K562 (cell line): ENCODE results near the gene MMEL1. TPM values are rescaled to one million over a fixed set of nuclear protein-coding genes. Genes with fewer than 3 reads are reported as not detected.

Source experiments
- ATAC-seq: fragments of 200-7000 bp; cut with Tn5 transposase; 3 replicates; pipeline ENCODE4 v1.9.1; 2020; ENCODE audit warnings: moderate library complexity
- BruUV-seq: library from RNA; stranded (reverse); fragments of 400-500 nt; replicated peaks from 2 replicates; lab custom pipeline; 2021; lab: Mats Ljungman, UMichigan
- CTCF ChIA-PET: fragments of 300-600 bp; formaldehyde crosslinking; extraction: SDS; loops from one replicate; lab custom pipeline; 2021; ENCODE audit warnings: low intra/inter-chr PET ratio; lab: Yijun Ruan, JAX
- POLR2A ChIA-PET: fragments of 300-600, 350-650 bp; sonication (Branson Sonifier 250); formaldehyde crosslinking; extraction: SDS; loops from one replicate; lab custom pipeline; 2021; ENCODE audit warnings: antibody characterized with exemption, inconsistent platforms; lab: Yijun Ruan, JAX
- DNase-seq, 4 experiments: peaks; one replicate each; pipeline versions ENCODE4 v3.0.0 to v3.0.0-alpha.2; 2011 to 2018; ENCODE audit warnings: low spot score in 3 of 4, mixed read lengths in 3 of 4; ENCODE audit errors: extremely low read depth in 1 of 4
- FAIRE-seq: peaks from 2 replicates; lab custom pipeline; 2011; peaks lifted over from hg19 to GRCh38; lab: Jason Lieb, UNC
- H2AFZ ChIP-seq: 2 replicates; pipeline ENCODE4 v1.6.0; 2011; ENCODE audit warnings: low read depth, low read length, control low read depth, inconsistent platforms
- H3K27ac ChIP-seq: fragments of 200-600 bp; 3 replicates; pipeline ENCODE4 v1.8.0; 2011; ENCODE audit warnings: low read depth, mild to moderate bottlenecking, control low read depth, inconsistent platforms, low read length, moderate library complexity, mixed read lengths; ENCODE audit errors: extremely low read depth
- H3K27me3 ChIP-seq, 2 experiments: fragments of 300-600 bp in 1 of 2; 2 replicates in 1 of 2; 3 replicates in 1 of 2; pipeline versions ENCODE4 v1.6.0 to v1.8.0; 2011; ENCODE audit warnings: inconsistent platforms in 2 of 2, low read length in 2 of 2, mild to moderate bottlenecking in 1 of 2, mixed read lengths in 1 of 2, moderate library complexity in 1 of 2; ENCODE audit not compliant: control insufficient read depth in 2 of 2, insufficient read depth in 2 of 2
- H3K36me3 ChIP-seq: fragments of 300-600 bp; 3 replicates; pipeline ENCODE4 v1.8.0; 2011; ENCODE audit warnings: mild to moderate bottlenecking, low read length, inconsistent platforms; ENCODE audit not compliant: control insufficient read depth, insufficient read depth
- H3K4me1 ChIP-seq, 2 experiments: fragments of 200-600 bp in 1 of 2; replicated peaks in 1 of 2; 2 replicates in 1 of 2; 3 replicates in 1 of 2; pipeline versions ENCODE4 v1.5.1 to v1.8.0; 2011; ENCODE audit warnings: inconsistent platforms in 2 of 2, low read length in 2 of 2, mild to moderate bottlenecking in 1 of 2, mixed read lengths in 1 of 2, moderate library complexity in 1 of 2; ENCODE audit not compliant: control insufficient read depth in 2 of 2, insufficient read depth in 2 of 2
- H3K4me2 ChIP-seq: 2 replicates; pipeline ENCODE4 v1.6.1; 2011; ENCODE audit warnings: low read length, control low read depth, inconsistent platforms, mixed read lengths; ENCODE audit not compliant: insufficient read depth
- H3K4me3 ChIP-seq: fragments of 200-600 bp; sonication (generic), shearing (Covaris generic); 2 replicates; pipeline ENCODE4 v1.5.1; 2016; ENCODE audit warnings: control low read depth, inconsistent platforms
- H3K79me2 ChIP-seq: fragments of 200-600 bp; 3 replicates; pipeline ENCODE4 v1.8.0; 2011; ENCODE audit warnings: low read length, inconsistent platforms; ENCODE audit not compliant: control insufficient read depth, insufficient read depth
- H3K9ac ChIP-seq, 2 experiments: 2 replicates each; pipeline versions ENCODE4 v1.6.0 to v1.6.1; 2011; ENCODE audit warnings: low read depth in 2 of 2, low read length in 2 of 2, control low read depth in 1 of 2, inconsistent platforms in 1 of 2, mild to moderate bottlenecking in 1 of 2, mixed read lengths in 1 of 2; ENCODE audit not compliant: insufficient read depth in 1 of 2
- H3K9me1 ChIP-seq: one replicate; pipeline ENCODE4 v1.6.0; 2011; ENCODE audit warnings: inconsistent platforms, mild to moderate bottlenecking, low read length, moderate library complexity; ENCODE audit not compliant: control insufficient read depth, insufficient read depth
- H3K9me3 ChIP-seq: replicated peaks from 2 replicates; pipeline ENCODE4 v1.5.1; 2011; ENCODE audit warnings: low read depth, low read length, inconsistent platforms; ENCODE audit not compliant: control insufficient read depth, insufficient read depth
- H4K20me1 ChIP-seq: replicated peaks from 2 replicates; pipeline ENCODE4 v1.6.1; 2011; ENCODE audit warnings: low read length, inconsistent platforms, mixed read lengths; ENCODE audit not compliant: control insufficient read depth, insufficient read depth
- CBX2 ChIP-seq: fragments of 200-600 bp; sonication (generic); IDR thresholded peaks from one replicate; pipeline ENCODE4 v1.6.1; 2012; ENCODE audit warnings: mild to moderate bottlenecking, low read length, inconsistent platforms; ENCODE audit not compliant: insufficient read depth, poor library complexity, severe bottlenecking
- CCNT2 ChIP-seq: IDR thresholded peaks from 2 replicates; pipeline ENCODE4 v1.6.1; 2011; ENCODE audit warnings: borderline replicate concordance, low read depth, mild to moderate bottlenecking, moderate library complexity, mixed read lengths, low read length; ENCODE audit not compliant: insufficient read length; ENCODE audit errors: extremely low read depth
- ELF1 ChIP-seq: fragments of 200-800 bp; sonication (Bioruptor generic); IDR thresholded peaks from 2 replicates; pipeline ENCODE4 v1.6.1; 2016; ENCODE audit warnings: missing genetic modification characterization, missing compliant biosample characterization
- ETV5 ChIP-seq: sonication (generic); formaldehyde crosslinking; IDR thresholded peaks from 2 replicates; pipeline ENCODE4 v1.4.0; 2020; ENCODE audit warnings: low read depth, mild to moderate bottlenecking, missing genetic modification reagents
- GABPA ChIP-seq: fragments of 200-800 bp; sonication (Bioruptor generic); conservative IDR thresholded peaks from 2 replicates; pipeline ENCODE4 v1.6.1; 2016; ENCODE audit warnings: low read depth, missing genetic modification characterization, missing compliant biosample characterization
- HMGN3 ChIP-seq: IDR thresholded peaks from 2 replicates; pipeline ENCODE4 v1.6.1; 2011; ENCODE audit warnings: borderline replicate concordance, low read depth, mild to moderate bottlenecking, mixed read lengths, low read length; ENCODE audit not compliant: insufficient read length; ENCODE audit errors: extremely low read depth
- MYBL2 ChIP-seq, 2 experiments: fragments of 450-650 bp in 1 of 2; sonication (generic) in 1 of 2; formaldehyde crosslinking in 1 of 2; IDR thresholded peaks; 2 replicates each; pipeline versions ENCODE4 v1.6.1 to v1.8.1; 2017 to 2022; ENCODE audit warnings: borderline replicate concordance in 1 of 2, inconsistent platforms in 1 of 2, low read depth in 1 of 2, mild to moderate bottlenecking in 1 of 2, missing genetic modification reagents in 1 of 2, moderate library complexity in 1 of 2
- NKRF ChIP-seq: fragments of 450-650 bp; IDR thresholded peaks from 2 replicates; pipeline ENCODE4 v1.6.1; 2016; ENCODE audit warnings: borderline replicate concordance
- SP1 ChIP-seq: sonication (generic); formaldehyde crosslinking; IDR thresholded peaks from 2 replicates; pipeline ENCODE4 v1.8.1; 2022; ENCODE audit warnings: mild to moderate bottlenecking, missing genetic modification reagents
- SRSF1 ChIP-seq: fragments of 200-400 bp; formaldehyde crosslinking; IDR thresholded peaks from 2 replicates; pipeline ENCODE4 v1.6.1; 2017; ENCODE audit warnings: mild to moderate bottlenecking, low read depth, low read length, moderate library complexity
- TRIM28 ChIP-seq: fragments of 450-650 bp; IDR thresholded peaks from 2 replicates; pipeline ENCODE4 v1.6.1; 2017
- WGBS: fragments of 100-300 bp; shearing (Covaris generic); methylation state at CpG from one replicate; pipeline ENCODE4 v1.1.6; 2016; ENCODE audit warnings: low coverage, mixed read lengths; ENCODE audit not compliant: insufficient coverage; ENCODE audit errors: missing lambda C conversion rate; 5-methylcytosine and 5-hydroxymethylcytosine counted together
- in situ Hi-C: fragments of 300-500 bp; cut with MboI; formaldehyde crosslinking; loops from 4 replicates; pipeline ENCODE4 v1.15.0; 2018; ENCODE audit warnings: inconsistent platforms, mixed read lengths
- intact Hi-C: fragments of 100-400 bp; cut with micrococcal nuclease; formaldehyde crosslinking; loops from 2 replicates; pipeline ENCODE4 v1.14.2; 2022
- polyA plus RNA-seq, 8 experiments: library from polyadenylated mRNA; depleted of rRNA in 4 of 8; stranded (reverse) in 5 of 8; unstranded in 3 of 8; fragments of >200 nt; fragmentation: Nextera tagmentation in 2 of 8; fragmentation: Illumina TruSeq in 1 of 8; extraction: Ambion mirVana in 2 of 8; extraction: Trizol in 1 of 8; gene quantifications; 2 replicates each; pipeline versions ENCODE4 v1.2.1 to v1.2.3, GENCODE V29; 2011 to 2014; ENCODE audit warnings: inconsistent platforms in 1 of 8, missing spikeins in 1 of 8
- total RNA-seq, 7 experiments: library from RNA; depleted of rRNA in 6 of 7; stranded (reverse); fragments of >200 nt in 6 of 7; fragmentation: Illumina TruSeq in 2 of 7; extraction: Trizol in 2 of 7; gene quantifications; 2 replicates each; pipeline versions ENCODE4 v1.2.1 to v1.2.3, GENCODE V29; 2011 to 2021; ENCODE audit warnings: low replicate concordance in 1 of 7

Gene MMEL1
- total and polyA plus RNA-seq, 9 of the 15 experiments (the other 6 are each of a cell fraction or from before 2014, with no cell fraction given), result not detected

- peaks cover 0 to 8% of the 10 kb centered on the region in 2 experiments; a peak in 2 of 5 replicates for H3K27me3 ChIP-seq
- FAIRE-seq (no peak), DNase-seq (no peak), ATAC-seq (no peak)
- H3K4me2 ChIP-seq, result no peak overlapping the region
- H3K9me1 ChIP-seq, result peaks cover 2% of the 10 kb centered on the region
- no peaks in the 10 kb centered on the region for H3K36me3 ChIP-seq
- POLR2A ChIA-PET, result interaction anchor here (0.9 kb wide), 1 partner anchor 56 kb away, joined by 3 read pairs; no protein-coding TSS in a partner anchor
- H3K27ac ChIP-seq, result no peak overlapping the region
- H2AFZ ChIP-seq, result no peak overlapping the region
- in situ Hi-C loops (no loop called here), intact Hi-C loops (loop anchor here (10.0 kb wide), 2 partner anchors 99 to 229 kb away; partner anchors contain the start of gene PEX10)
- no peak overlapping the region for H3K4me3 ChIP-seq
- no peaks in the 10 kb centered on the region for H4K20me1 ChIP-seq
- BruUV-seq, result no TSS peak
- no peaks in the 10 kb centered on the region for H3K79me2 ChIP-seq
- CTCF ChIA-PET, result no interaction called here
- TF ChIP-seq SRSF1, result no peak
- TF ChIP-seq CBX2, result no peak
- peaks cover 0 to 37% of the 10 kb centered on the region in 2 experiments; a peak in 2 of 5 replicates for H3K4me1 ChIP-seq
- H3K9me3 ChIP-seq, result no peaks in the 10 kb centered on the region; the same call in 1 of the 2 replicates
- H3K9ac ChIP-seq, result no peak overlapping the region
- 5% methylated on average over 12 of the region's 14 CpGs for WGBS
These were observed 11.4 kb upstream of the MMEL1 start for GRCh38 chr1:2644171-2644570.

- CTCF ChIA-PET, result no interaction called here
- H3K4me3 ChIP-seq, result peak overlapping the region; percentile 66
- no TSS peak for BruUV-seq
These were observed 10.7 kb upstream of the MMEL1 start for GRCh38 chr1:2643414-2644077.

More at GRCh38 chr1:2643414-2644077, 10.7 kb upstream of the MMEL1 start:
- DNase-seq (no peak), ATAC-seq (no peak; the same call in 2 of the 3 replicates), FAIRE-seq (no peak)
- H3K27me3 ChIP-seq, result peaks cover 0 to 9% of the 10 kb centered on the region in 2 experiments; a peak in 2 of 5 replicates
- peaks cover 0 to 37% of the 10 kb centered on the region in 2 experiments; a peak in 2 of 5 replicates for H3K4me1 ChIP-seq
- POLR2A ChIA-PET, result interaction anchor here (0.7 to 0.9 kb wide), 2 partner anchors 56 to 58 kb away, joined by 3 read pairs; no protein-coding TSS in a partner anchor
- H3K4me2 ChIP-seq, result peak overlapping the region; percentile 83
- no peaks in the 10 kb centered on the region; the same call in 1 of the 2 replicates for H3K9me3 ChIP-seq
- no peak overlapping the region; a peak in 1 of 4 replicates for H3K9ac ChIP-seq
- H3K9me1 ChIP-seq, result peaks cover 2% of the 10 kb centered on the region
- in situ Hi-C loops, result no loop called here
- no peaks in the 10 kb centered on the region for H3K36me3 ChIP-seq
- peak overlapping the region; percentile 96 for H2AFZ ChIP-seq
- TF ChIP-seq SP1 (CRISPR knock-in tag) (no peak), GABPA (peak; percentile 38), MYBL2 (IDR thresholded peaks at IDR 0.05; ENCODE audit: low read depth) (no peak), MYBL2 (CRISPR knock-in tag; IDR thresholded peaks at IDR 0.05; ENCODE audit: borderline replicate concordance) (no peak), NKRF (0 out of 2 replicates have a peak, but pooled peaks have one; percentile 51), TRIM28 (no peak), ELF1 (tag) (peak; percentile 40), ETV5 (CRISPR knock-in tag) (0 out of 2 replicates have a peak, but pooled peaks have one; percentile 2), CCNT2 (peak; percentile 8), HMGN3 (no peak)
- no peaks in the 10 kb centered on the region for H3K79me2 ChIP-seq
- 20% methylated on average over 12 of the region's 24 CpGs for WGBS
- H3K27ac ChIP-seq, result no peak overlapping the region
- no peaks in the 10 kb centered on the region for H4K20me1 ChIP-seq
- intact Hi-C loops, result loop anchor here (2.0 to 10.0 kb wide), 3 partner anchors 57 to 229 kb away; partner anchors contain the start of genes PEX10 and PRXL2B
